ENCODE measurements around the gene ALPL. TPM values are rescaled to one million over a fixed set of nuclear protein-coding genes. Genes with fewer than 3 reads are reported as not detected.

The ALPL gene
- polyA plus RNA-seq, 12 donors: 2.1 to 12.1 (median 3.1) TPM; not detected in 1

GRCh38 chr1:21576031-21576797, 67.0 kb downstream of the ALPL start:
- no peak for DNase-seq

GRCh38 chr1:21576798-21577187, 67.6 kb downstream of the ALPL start:
- no peak for DNase-seq

- no peak for DNase-seq
These were observed 68.1 kb downstream of the ALPL start for GRCh38 chr1:21577324-21577723.

GRCh38 chr1:21577933-21578332, 68.7 kb downstream of the ALPL start:
- DNase-seq: no peak

GRCh38 chr1:21579791-21580190, 70.6 kb downstream of the ALPL start:
- DNase-seq: no peak

- DNase-seq: no peak
These were observed 74.9 kb downstream of the ALPL start for GRCh38 chr1:21584096-21584495.

GRCh38 chr1:21585037-21585436, 75.8 kb downstream of the ALPL start:
- no peak for DNase-seq

- DNase-seq: no peak
These were observed 77.0 kb downstream of the ALPL start for GRCh38 chr1:21586222-21586621.

- DNase-seq: peak; percentile 10
These were observed 77.8 kb downstream of the ALPL start for GRCh38 chr1:21586846-21587601.

- no peak for DNase-seq
These were observed 78.4 kb downstream of the ALPL start for GRCh38 chr1:21587602-21587953.

- no peak for DNase-seq
These were observed 80.4 kb downstream of the ALPL start for GRCh38 chr1:21589618-21590017.

GRCh38 chr1:21590126-21590880, 81.1 kb downstream of the ALPL start:
- no peak for DNase-seq

GRCh38 chr1:21590934-21591333, 81.7 kb downstream of the ALPL start:
- no peak for DNase-seq

GRCh38 chr1:21592086-21592865, 83.1 kb downstream of the ALPL start:
- DNase-seq: no peak

- no peak for DNase-seq
These were observed 84.0 kb downstream of the ALPL start for GRCh38 chr1:21593231-21593630.

GRCh38 chr1:21594501-21594900, 85.3 kb downstream of the ALPL start:
- DNase-seq: no peak

- no peak for DNase-seq
These were observed 86.0 kb downstream of the ALPL start for GRCh38 chr1:21594935-21595897.

- no peak for DNase-seq
These were observed 87.0 kb downstream of the ALPL start for GRCh38 chr1:21596174-21596573.

- no peak for DNase-seq
These were observed 87.4 kb downstream of the ALPL start for GRCh38 chr1:21596628-21597027.

- DNase-seq: no peak
These were observed 88.5 kb downstream of the ALPL start for GRCh38 chr1:21597753-21598152.

GRCh38 chr1:21598417-21598816, 89.2 kb downstream of the ALPL start:
- DNase-seq: no peak
